Thyroid gland (tissue), 4 donors: ENCODE data around the gene LRMDA.

ENCODE experiments used
- CTCF ChIP-seq, 6 experiments: fragments of 200-600 bp in 3 of 6; fragments of 450-650 bp in 3 of 6; sonication (generic) in 3 of 6; IDR thresholded peaks; one replicate each; pipeline ENCODE4 v1.5.1; 2016 to 2019; ENCODE audit warnings: antibody characterized with exemption in 6 of 6, mild to moderate bottlenecking in 2 of 6, inconsistent platforms in 1 of 6, moderate library complexity in 1 of 6
- POLR2A ChIP-seq, 2 donors: fragments of 450-650 bp; IDR thresholded peaks; one replicate each; pipeline ENCODE4 v1.6.1; 2017; ENCODE audit warnings: antibody characterized with exemption in 2 of 2, mild to moderate bottlenecking in 2 of 2, moderate library complexity in 1 of 2

DNA sequence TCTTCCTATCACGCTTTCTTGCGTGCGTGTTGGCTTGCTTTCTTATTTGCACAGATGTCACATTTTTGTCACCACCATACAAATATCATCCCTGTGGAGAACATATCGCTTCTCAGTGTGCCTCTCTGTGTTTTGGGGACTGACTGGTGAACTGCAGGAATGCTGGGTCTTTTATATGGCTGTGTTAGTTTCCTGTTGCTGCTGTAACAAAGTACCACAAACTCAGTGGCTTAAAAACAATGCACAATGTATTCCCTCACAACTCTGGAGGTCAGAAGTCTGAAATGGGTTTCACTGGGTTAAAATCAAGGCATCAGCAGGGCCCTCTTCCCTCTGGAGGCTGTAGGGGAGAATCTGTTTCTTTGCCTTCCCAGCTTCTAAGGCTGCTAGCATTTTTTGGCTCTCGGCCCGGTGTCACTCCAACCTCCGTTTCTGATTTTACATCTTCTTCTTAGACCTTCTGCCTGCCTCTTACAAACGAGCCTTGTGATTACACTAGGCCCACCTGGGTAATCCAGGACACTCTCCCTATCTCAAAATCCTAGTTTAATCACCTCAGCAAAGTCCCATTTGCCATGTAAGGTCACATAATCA lies 82.0 kb downstream of the LRMDA start:
- TF ChIP-seq CTCF (IDR thresholded peaks at IDR 0.05) (no peak), POLR2A (IDR thresholded peaks at IDR 0.05) (no peak)
